HT-29 (cell line): Measurements from ENCODE around the gene NCAPH2. TPM values are rescaled to one million over a fixed set of nuclear protein-coding genes. Genes with fewer than 3 reads are reported as not detected.
A peak's percentile ranks its signal among the peaks of the same experiment; 100 is the strongest.

ENCODE experiments used
- DNase-seq: peaks from one replicate; pipeline ENCODE4 v3.0.0-alpha.2; 2015; ENCODE audit warnings: low spot score
- total RNA-seq: library from RNA; depleted of rRNA; stranded (reverse); fragments of >200 nt; shearing (Covaris generic); gene quantifications from 2 replicates; pipeline ENCODE4 v1.2.3, GENCODE V29; 2014; rRNA removed

Gene NCAPH2
- 87.9 and 88.8 TPM in 2 replicates for total RNA-seq

DNA sequence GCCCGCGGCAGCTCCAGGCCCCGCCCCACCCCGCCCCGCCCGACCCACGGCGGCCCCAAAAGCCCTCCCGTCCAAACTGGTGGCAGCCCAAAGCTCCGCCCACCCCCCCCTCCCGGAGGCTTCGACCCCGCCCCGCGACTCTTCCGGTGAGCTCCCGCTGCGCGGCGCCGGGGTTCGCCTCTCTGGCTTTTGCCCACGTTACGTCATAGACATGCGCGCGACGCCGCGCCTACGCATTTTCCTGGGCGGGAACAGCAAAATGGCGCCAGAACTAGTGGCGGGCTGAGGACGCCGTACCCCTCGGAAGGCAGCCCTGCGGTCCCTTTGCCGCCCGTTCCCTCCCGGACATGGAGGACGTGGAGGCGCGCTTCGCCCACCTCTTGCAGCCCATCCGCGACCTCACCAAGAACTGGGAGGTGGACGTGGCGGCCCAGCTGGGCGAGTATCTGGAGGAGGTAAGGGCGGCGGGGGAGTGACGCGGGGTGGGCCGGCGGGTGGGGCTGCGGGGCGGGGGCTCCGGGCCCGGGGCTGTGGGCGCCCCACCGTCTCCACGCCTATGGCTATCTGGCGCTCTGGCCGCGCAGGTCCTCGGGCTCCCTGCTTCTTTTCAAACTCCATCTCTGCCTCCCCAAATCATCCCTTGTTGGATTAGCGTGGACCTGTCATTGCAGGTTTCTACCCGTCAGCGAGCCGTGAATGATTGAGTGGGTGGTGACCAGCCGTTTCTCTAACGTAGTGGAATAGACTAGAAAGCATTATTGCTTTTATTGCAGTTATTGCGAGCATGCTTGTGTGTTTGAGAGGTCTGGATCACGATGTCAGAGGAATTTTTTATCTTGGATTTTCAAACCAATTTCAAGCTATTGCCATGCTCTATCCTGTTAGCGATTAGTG is at the start of gene NCAPH2:
Gene NCAPH2 (plus strand): TSS at position 234 of the 894 bp plus-strand sequence. CDS start 114 bp downstream, at position 348.
- peak; percentile 92 for DNase-seq

DNA sequence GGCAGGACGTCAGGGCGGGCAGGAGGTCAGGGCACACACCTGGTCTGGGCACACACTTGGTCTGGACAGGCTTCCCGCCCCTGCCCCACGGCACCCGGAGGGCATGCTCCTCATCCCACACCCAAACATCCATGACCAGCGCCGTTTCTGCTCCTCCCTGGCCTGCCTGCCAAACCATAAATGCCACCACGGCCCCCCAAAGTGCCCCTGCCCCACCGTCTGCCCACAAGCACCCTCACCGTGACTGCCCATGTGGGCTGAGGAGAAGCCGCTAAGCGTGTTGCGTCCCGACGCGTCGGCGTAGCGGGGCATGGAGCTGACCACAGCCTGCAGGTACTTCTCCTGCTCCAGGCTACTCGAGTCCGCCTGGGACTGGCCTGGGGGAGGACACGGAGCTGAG is 49.0 kb upstream of the NCAPH2 start:
- DNase-seq = no peak

DNA sequence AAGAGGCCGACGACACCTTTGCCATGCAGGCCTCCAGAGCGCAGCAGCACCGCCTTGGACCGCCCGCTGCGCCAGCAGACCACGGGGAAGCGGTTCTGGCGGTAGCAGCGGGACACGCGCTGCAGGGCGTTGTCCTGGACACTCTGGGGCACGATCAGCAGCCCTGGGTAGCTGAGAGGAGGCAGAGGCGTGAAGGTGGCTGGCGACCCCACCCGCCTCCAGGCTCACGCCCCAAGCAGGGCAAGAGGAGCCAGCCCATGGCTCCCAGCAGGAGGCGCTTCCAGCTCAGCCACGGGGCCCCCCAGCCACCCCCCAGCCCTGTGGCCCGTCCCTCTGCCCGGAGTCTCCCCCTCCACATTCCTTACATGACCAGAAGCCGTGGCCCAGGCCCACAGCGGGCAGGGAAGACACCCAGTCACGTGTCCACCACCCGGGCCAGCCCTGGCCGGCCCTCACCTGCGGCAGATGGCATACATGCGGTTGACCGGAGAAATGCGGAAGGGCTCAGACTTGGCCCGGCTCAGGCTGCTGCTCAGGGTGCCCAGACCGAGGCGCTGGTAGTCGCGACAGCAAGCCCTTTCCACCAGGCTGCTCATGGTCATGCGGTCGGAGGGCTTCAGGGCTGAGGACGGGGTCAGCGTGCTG is 48.4 kb upstream of the NCAPH2 start:
- DNase-seq = no peak

DNA sequence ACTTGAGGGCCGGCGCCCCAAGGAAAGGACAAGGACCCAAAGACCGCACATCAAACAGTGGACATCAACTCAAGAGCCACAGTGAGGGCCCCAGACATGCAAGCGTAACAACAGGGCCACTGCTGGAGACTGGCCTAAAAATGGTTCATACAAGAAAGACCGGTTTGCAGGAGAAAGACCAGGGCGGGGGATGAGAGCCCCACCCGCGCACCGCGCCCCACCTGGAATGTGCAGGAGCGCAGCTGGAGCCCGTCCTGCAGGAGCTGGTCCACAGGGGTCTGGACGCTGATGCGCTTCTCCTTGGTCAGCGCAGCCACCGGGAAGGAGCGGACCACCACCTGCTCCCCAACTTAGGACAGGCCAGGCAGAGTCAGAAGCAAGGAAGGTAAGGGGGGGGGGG is 47.1 kb upstream of the NCAPH2 start:
- DNase-seq = peak; percentile 30

DNA sequence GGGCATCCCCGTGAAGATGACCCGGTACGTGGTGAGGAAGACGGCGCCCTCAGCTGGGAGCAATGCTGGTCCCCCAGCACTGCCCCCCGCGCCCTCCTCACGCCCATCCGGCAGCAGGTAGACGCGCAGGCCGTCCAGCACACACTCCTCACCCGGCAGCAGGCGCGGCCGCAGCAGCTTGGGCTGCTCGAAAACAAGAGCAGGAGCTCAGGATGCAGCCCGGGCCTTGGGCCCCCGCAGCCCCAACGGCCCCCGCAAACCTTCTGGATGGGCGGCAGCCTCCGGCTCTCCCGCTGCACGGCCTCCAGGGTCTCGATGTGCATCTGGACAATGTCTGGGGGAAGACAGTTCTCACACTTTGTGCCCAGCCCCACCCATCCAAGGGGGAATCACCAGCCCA is 46.5 kb upstream of the NCAPH2 start:
- no peak for DNase-seq

DNA sequence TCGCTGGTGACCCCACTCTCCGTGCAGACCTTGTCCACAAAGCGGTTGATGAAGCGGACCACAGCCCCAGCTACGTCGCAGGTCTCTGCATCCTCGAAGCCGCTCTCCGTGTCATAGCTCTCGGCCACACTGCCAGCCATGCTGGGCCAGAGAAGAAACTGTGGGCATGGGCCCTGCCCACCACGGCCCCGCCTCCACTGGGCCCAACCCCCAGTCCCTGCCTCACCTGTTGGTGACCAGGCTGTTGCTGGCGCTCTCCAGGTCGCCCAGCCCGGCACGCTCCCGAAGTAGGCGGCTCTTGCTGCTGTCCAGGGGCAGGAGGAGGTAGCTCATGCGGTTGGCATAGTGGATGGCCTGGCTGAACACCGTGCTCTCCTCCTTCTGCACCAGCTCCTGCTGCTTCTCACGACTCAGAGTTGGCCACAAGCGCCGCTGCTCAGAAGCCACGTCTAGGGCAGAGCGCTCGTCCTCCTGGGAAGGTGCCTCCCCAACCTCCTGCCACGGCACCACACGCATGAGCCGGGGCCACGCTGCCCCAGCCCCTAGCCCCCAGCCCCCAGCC is 46.0 kb upstream of the NCAPH2 start:
- DNase-seq = no peak

DNA sequence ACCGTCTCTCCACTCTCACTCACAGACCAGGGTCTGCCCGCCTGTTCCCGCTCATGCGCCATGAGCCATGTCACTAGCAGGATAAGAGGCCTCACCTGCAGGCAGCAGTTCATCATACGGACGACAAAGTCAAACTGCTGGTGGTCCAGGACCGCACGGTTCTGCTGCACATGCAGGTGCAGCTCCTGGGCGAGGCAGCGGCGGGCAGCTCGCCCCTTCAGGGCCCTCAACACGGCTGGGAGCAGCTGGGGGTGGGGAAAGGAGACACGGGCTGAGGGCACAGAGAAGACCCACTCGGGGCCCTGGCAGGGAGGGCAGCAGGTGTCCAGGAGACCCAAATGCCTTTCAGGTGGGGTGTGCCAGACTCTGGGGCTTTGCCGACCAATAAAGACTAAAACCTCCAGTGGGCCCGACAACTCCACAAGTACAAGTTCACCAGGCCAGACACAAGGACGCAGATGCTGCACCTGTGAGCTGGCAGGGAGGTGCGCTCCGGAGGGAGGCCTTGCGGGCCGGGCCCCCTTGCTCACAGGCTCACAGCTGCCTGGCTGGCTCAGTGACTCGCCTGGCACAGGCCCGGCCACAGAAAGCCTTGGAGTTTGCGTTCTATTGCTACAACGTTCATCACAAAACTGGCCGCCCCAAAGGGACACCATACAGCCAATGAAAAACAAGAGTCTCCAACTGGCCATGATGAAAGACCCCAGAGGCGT is 44.7 kb upstream of the NCAPH2 start:
- no peak for DNase-seq

DNA sequence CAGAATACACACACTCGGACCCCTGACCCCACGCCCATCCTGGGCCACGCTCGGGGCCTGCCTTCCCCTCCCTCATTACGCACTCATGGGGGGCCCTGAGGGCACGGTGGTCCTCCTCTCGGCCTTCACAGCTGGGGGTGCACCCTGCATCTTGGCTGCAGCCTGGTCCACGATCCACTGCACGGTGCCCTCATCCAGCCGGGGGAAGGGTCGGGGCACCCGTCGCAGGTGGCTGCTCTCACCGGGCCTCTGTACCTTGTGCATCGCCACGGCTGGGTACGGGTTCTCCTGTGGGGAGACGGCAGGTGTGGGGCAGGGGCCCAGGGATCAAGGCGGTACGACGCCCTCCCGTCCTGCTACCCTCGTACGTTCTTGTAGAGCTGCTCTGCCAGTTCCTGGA is 43.6 kb upstream of the NCAPH2 start:
- DNase-seq = no peak

DNA sequence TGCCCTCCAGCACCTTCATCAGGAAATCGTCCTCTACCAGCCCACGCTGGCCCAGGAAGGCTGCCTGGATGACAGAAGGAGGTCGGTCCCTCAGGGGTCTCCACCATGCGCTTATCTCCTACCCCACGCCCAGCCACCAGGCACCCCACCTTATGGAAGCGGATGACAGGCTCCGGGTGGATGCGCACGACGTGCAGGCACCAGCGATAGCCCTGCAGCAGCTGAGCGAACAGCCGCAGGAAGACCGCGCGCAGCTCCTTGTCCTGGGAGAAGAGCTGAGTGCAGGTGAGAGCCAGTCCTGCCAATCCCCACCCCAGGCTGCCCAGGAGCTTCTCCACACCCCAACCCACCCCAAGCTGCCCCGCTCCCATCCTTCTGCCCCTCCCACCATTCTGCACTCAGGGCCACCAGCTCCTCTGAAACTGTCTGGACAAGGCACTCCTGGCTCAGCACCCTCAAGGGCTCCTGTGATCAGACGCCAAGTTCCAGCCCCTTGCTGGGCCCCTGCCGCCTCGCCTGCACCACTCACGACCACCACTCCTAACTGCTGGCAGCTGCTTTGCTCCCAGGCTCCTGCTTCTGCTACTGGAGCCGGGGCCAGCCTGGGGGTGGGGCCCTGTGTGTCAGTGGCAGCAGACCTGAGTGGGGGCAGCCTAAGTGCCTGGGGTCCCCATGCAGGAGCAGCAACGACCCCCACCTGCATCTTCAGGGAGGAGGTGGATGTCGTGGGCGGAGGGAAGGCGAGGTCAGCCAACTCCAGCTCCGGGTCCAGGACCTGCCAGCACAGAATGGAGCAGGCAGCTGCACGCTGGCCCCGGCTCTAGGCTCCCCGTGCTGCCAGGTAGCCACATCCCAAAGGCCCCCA is 42.7 kb upstream of the NCAPH2 start:
- no peak for DNase-seq

DNA sequence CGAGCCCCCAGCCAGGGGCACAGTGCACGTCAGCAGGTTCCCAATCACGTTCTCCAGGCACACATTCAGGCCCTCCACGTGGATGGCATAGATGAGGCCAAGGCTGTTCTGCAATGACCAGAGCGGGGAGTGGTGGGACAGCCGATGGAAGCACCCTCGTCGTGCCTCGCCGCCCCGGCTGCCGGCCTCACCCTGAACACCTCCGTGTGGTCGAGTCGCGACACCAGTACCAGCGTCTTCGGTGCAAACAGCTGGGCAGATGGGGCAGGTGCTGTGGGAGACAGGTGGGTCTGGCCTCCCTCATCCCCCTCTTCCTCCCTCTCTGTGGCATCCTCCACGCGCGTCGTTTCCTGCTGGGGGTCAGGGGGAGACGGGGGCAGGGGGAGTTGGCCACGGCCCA is 40.7 kb upstream of the NCAPH2 start:
- DNase-seq = no peak

DNA sequence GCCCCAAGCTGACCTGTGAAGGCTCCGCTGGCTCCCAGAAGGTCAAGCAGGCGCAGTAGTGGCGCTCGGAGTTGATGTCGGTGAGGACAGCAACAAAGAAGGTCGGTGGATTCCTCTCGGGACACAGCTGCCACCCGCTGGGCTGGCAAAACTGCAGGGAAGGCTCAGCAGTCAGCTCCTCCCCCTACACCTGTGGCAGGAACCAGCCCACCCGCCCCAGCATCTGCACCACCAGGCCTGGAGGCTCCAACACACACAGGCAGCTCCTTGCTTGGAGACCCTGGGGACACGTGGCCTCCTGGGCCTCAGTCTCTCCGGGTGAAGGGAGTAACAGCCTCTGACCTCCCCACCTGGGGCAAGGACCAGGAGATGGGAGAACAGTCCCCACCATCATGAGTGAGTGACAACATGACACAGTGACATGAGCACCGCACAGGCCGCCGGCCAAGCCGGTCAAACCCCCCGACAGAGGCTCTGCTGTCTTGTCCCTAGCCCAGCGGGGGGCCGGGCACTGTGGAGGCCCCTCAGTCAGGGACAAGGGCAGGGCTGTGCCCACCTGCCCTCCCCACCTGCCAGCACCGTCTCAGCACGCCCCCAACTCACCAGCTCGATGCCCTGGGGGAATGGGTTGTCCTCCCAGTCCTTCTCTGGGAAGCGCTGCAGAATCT is 40.1 kb upstream of the NCAPH2 start:
- no peak for DNase-seq

DNA sequence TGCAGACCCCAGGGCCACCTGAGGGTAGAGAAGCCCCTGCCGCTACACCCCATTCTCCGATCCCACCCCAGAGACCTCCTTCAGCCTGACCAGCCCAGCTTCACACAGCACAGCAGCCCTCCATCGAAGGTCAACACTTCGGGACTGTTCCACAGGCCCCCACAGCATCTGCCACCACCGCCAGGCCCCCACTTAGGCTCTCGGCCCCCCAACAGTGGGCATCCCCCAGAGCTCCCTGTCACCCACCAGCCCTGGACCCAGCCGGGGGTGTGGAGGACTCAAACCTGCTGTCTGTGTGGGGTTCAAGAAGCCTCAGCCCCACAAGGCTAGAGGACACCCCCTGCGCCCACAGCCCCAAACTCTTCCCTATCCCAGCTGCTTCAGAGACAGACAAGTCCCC is 39.4 kb upstream of the NCAPH2 start:
- DNase-seq = no peak

DNA sequence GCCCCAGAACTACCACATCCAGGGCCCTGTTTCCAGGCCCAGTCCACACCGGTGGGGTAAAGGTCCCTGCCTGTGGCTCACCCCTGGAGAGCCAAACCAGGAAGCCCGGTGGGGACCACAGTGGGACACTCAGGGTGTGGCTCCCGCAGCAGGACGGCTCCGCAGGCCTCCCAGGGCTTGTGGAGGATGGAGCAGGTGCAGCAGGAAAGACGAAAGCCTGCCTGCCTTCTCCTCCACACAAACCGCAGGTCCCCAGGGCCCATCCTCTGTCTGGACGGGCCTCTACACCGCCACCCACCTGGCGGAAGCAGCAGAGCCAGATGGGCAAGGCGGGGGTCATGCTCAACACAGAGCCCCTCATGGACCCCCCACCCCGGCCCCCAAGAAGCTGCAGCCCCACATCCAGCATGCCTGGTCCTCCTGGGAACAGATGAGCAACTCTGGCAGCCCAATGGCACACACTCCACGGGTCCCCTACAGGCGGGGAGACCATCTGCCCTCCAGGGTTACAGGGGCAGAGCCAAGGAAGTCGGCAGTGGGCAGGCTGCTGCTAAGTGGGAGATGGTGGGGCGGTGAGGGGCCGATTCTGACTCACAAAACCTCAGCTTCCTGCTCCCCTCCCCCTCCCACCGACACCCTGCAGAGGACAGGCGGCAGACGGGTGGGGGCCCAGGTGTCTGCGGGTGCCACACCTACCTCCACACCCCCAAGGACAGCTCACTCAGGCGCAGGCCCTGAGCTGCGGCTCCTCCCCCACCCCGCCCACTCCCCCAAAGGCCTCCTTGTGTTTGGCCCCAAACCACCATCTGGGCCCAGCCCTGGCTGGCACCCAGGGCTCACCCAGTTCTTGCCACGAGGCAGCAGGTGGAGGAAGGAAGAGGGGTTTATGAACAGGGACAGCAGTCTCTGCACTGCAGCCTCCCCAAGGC is 38.4 kb upstream of the NCAPH2 start:
- peak; percentile 31 for DNase-seq

DNA sequence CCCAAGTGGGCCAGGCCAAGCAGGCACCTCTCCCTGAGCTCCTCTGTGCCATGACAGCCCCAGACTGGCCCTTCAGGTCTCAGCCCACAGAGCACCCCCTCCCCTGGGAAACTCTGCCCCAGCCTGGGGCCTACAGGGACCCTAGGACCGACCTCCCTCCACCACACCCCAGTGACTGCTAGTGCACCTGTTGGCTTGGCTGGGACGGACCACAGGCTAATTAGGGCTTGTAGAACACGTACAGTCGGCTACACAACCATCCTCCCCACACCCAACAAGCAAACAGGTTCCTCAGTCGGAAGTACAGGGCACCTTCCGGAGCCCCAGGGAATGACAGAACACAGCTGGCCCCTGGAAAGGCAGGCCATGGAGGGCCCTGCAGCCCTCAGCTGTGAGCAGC is 37.5 kb upstream of the NCAPH2 start:
- DNase-seq = no peak

DNA sequence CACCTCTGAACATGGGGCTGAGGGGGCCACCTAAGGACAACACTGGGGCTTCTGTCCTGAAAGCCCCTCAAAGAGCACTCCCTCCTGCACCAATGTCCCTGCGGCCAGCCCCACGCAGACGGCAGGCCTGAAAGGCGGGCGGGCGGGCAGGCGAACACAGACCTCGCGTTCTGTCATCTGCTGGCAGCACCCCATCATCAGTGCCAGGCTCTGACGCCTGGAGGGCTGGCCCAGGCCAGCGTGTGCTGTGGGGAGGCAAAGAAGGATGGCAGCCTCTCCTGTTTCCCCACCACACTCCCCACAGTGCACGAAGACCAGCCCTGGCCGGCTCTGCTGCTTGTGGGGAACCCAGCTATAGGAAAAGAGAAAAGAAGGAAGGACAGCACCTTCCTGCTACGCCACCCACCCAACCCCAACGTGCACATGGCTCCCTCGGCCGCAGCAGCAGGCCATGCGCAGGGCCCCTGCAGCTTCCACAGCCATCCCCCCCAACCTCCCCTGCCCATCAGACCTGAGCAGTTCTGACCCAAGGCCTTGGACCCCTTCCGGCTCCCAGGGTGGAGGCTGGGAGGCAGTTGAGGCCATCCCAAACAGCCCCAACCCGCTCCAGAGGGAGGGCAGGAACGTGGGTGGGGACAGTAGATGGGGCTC is 36.7 kb upstream of the NCAPH2 start:
- no peak for DNase-seq

DNA sequence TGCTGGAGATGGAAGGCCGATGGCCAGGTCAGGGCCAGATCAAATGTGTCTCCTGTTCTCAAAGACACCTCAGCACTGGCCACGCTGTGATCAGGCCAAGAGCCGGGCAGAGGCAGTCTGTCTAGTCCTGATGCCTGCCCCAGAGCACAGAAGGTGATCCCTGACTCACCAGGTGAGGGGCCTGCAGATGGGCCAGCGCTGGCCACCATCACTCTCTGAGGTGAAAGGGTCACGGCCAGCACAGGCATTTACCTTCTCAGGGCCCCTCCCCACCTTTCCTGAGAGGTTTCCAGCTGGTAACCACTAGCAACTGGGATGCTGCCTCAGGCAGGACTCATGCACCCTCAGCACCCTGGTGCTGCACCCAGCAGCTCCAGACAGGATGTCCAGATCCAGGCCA is 36.1 kb upstream of the NCAPH2 start:
- DNase-seq = no peak

DNA sequence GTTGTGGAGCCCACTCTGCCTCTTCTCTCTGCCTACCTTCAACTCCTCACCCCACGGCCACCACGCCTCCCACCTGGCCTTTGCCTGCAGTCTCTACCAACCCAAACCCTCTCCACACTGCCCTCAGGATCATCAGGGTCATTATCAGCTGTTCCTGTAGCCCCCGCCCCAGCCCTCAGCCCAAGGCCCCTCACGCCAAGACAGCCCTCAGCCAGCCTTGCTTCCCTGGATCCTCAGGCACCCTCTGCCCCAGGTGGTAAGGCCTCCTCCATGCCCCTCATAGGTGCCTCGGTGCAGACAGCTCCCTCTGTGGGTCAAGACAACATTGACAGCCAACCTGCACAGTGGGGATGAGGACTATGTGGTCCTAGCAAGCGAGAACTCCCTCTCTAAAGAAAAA is 34.9 kb upstream of the NCAPH2 start:
- no peak for DNase-seq

DNA sequence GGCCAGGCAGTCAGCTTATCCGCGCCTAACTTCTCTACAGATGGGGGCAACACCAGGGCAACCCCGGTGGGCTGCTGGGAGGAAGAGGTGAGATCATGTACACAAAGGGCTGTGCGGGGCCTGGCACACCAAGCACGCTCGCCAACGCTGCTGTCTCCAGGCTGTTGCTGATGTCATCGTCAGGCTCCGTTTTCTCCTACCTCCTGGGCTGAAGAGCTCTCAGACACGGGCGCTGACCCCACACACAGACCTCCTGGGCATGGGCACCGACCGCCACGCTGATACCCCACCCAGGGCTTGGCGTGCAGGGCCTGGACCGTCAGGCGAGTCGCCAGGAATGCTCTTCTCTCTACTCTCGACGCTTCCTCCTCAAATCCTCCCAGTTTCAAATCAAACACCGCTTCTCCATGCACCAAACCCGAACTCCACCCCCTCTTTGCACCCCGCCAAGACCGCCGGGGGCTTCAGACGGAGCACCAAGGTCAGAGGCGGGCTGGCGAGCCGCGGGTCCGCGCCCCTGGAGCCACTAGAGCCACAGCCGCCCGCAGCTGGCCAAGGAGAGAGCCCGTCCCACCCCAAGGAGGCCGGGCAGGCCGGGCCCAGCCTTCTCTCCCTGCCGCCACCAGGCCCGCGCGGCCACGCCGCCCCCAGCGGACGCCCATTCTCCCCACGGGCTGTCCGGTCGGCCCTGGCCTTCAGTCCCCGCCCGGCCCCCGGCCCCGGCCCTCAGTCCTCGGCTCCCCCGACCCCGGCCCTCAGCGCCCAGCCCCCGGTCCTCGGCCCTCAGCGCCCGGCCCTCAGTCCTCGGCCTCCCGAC is 34.0 kb upstream of the NCAPH2 start:
- DNase-seq = no peak
